Astrocyte (in vitro differentiated cells and primary cell): Measurements from ENCODE around the gene C19orf12. TPM values are rescaled to one million over a fixed set of nuclear protein-coding genes. Genes with fewer than 3 reads are reported as not detected.
"Not testable (repeated sequence)": the region's sequence is repeated elsewhere in the genome, so short reads cannot be mapped to it uniquely, and the experiment has no call there.

Experiments used
- DNase-seq: peaks from one replicate; pipeline ENCODE4 v3.0.0-alpha.2; 2010; ENCODE audit warnings: low read depth
- FAIRE-seq: peaks from 2 replicates; lab custom pipeline; 2011; peaks lifted over from hg19 to GRCh38; lab: Jason Lieb, UNC
- H2AFZ ChIP-seq: 2 replicates; pipeline ENCODE4 v1.6.0; 2012; ENCODE audit warnings: low read depth, low read length, inconsistent platforms
- H3K27ac ChIP-seq: 2 replicates; pipeline ENCODE4 v1.5.1; 2011; ENCODE audit warnings: low read depth, low read length, inconsistent platforms
- H3K27me3 ChIP-seq: 2 replicates; pipeline ENCODE4 v1.6.0; 2011; ENCODE audit warnings: low read length, inconsistent platforms; ENCODE audit not compliant: insufficient read depth
- H3K36me3 ChIP-seq: 2 replicates; pipeline ENCODE4 v1.5.1; 2011; ENCODE audit warnings: low read length, inconsistent platforms; ENCODE audit not compliant: insufficient read depth
- H3K4me1 ChIP-seq: 2 replicates; pipeline ENCODE4 v1.5.1; 2011; ENCODE audit warnings: low read length, inconsistent platforms; ENCODE audit not compliant: insufficient read depth
- H3K4me2 ChIP-seq: 2 replicates; pipeline ENCODE4 v1.6.0; 2012; ENCODE audit warnings: low read length, inconsistent platforms
- H3K4me3 ChIP-seq: 2 replicates; pipeline ENCODE4 v1.5.1; 2011; ENCODE audit warnings: low read depth, mild to moderate bottlenecking, low read length, inconsistent platforms; ENCODE audit not compliant: insufficient read depth
- H3K79me2 ChIP-seq: 2 replicates; pipeline ENCODE4 v1.6.0; 2012; ENCODE audit warnings: mild to moderate bottlenecking, low read length, inconsistent platforms; ENCODE audit not compliant: insufficient read depth
- H3K9ac ChIP-seq: 2 replicates; pipeline ENCODE4 v1.6.0; 2012; ENCODE audit warnings: mild to moderate bottlenecking, low read length, inconsistent platforms
- H3K9me3 ChIP-seq: 2 replicates; pipeline ENCODE4 v1.5.1; 2012; ENCODE audit warnings: low read depth, mild to moderate bottlenecking, low read length, inconsistent platforms; ENCODE audit not compliant: insufficient read depth
- H4K20me1 ChIP-seq: 2 replicates; pipeline ENCODE4 v1.6.0; 2012; ENCODE audit warnings: low read length, inconsistent platforms; ENCODE audit not compliant: insufficient read depth
- H3K27ac Mint-ChIP-seq: one replicate; pipeline ENCODE4 v1.8.0; 2021; ENCODE audit warnings: mild to moderate bottlenecking, mixed read lengths; ENCODE audit not compliant: unreplicated experiment
- H3K27me3 Mint-ChIP-seq: one replicate; pipeline ENCODE4 v1.8.0; 2021; ENCODE audit warnings: low read depth, mixed read lengths; ENCODE audit not compliant: unreplicated experiment
- H3K36me3 Mint-ChIP-seq: one replicate; pipeline ENCODE4 v1.8.0; 2021; ENCODE audit warnings: low read depth, mixed read lengths; ENCODE audit not compliant: unreplicated experiment
- H3K4me1 Mint-ChIP-seq: one replicate; pipeline ENCODE4 v1.8.0; 2021; ENCODE audit warnings: low read depth, mixed read lengths; ENCODE audit not compliant: unreplicated experiment
- H3K4me3 Mint-ChIP-seq: one replicate; pipeline ENCODE4 v1.8.0; 2021; ENCODE audit warnings: mild to moderate bottlenecking, moderate library complexity, mixed read lengths; ENCODE audit not compliant: unreplicated experiment
- H3K9me3 Mint-ChIP-seq: one replicate; pipeline ENCODE4 v1.8.0; 2021; ENCODE audit warnings: mild to moderate bottlenecking, mixed read lengths; ENCODE audit not compliant: unreplicated experiment
- CTCF ChIP-seq: IDR thresholded peaks from 2 replicates; pipeline ENCODE4 v1.5.1; 2011; ENCODE audit warnings: low read depth, mild to moderate bottlenecking, inconsistent platforms, low read length, moderate library complexity; ENCODE audit not compliant: insufficient read depth
- EZH2 ChIP-seq: IDR thresholded peaks from 2 replicates; pipeline ENCODE4 v1.6.1; 2012; ENCODE audit warnings: mild to moderate bottlenecking, low read length, inconsistent platforms; ENCODE audit not compliant: insufficient read depth
- total RNA-seq: library from RNA; stranded (reverse); gene quantifications from 2 replicates; pipeline ENCODE4 v1.2.1, GENCODE V29; 2021

The C19orf12 gene
- total RNA-seq, 1 donor from 2014 or later: 38.7 TPM

GRCh38 chr19:29672319-29672932 is 42.6 kb downstream of the C19orf12 start:
- Histone ChIP-seq H4K20me1 (peaks cover 38% of the 10 kb centered on the region), H3K4me3 (no peak overlapping the region), H3K4me1 (peaks cover 6% of the 10 kb centered on the region), H2AFZ (no peak overlapping the region), H3K9me3 (no peaks in the 10 kb centered on the region), H3K9ac (no peak overlapping the region), H3K79me2 (peaks cover 13% of the 10 kb centered on the region), H3K27ac (no peak overlapping the region), H3K27me3 (no peaks in the 10 kb centered on the region), H3K4me2 (no peak overlapping the region), H3K36me3 (no peaks in the 10 kb centered on the region)
- Mint-ChIP-seq H3K27me3 (no peaks in the 10 kb centered on the region), H3K27ac (peak overlapping the region; percentile 43), H3K4me3 (no peak overlapping the region), H3K4me1 (peaks cover 17% of the 10 kb centered on the region), H3K36me3 (peaks cover 10% of the 10 kb centered on the region), H3K9me3 (no peaks in the 10 kb centered on the region)
- no peak for TF ChIP-seq EZH2
- no peak for TF ChIP-seq CTCF
- DNase-seq: no peak
- no peak for FAIRE-seq

- Mint-ChIP-seq H3K4me1 (peaks cover 23% of the 10 kb centered on the region), H3K27ac (no peak overlapping the region), H3K4me3 (no peak overlapping the region), H3K36me3 (peaks cover 13% of the 10 kb centered on the region), H3K9me3 (no peaks in the 10 kb centered on the region), H3K27me3 (no peaks in the 10 kb centered on the region)
- no peak overlapping the region for H3K27ac ChIP-seq
- H3K79me2 ChIP-seq: peaks cover 13% of the 10 kb centered on the region
- H3K9me3 ChIP-seq: no peaks in the 10 kb centered on the region
- no peak for FAIRE-seq
- H2AFZ ChIP-seq: no peak overlapping the region
- H4K20me1 ChIP-seq: peaks cover 43% of the 10 kb centered on the region
- H3K4me3 ChIP-seq: no peak overlapping the region
- H3K36me3 ChIP-seq: no peaks in the 10 kb centered on the region
- peak overlapping the region; percentile 1 for H3K4me2 ChIP-seq
- H3K4me1 ChIP-seq: peaks cover 13% of the 10 kb centered on the region
- no peak overlapping the region for H3K9ac ChIP-seq
- DNase-seq: peak; percentile 53
- TF ChIP-seq CTCF (no peak), EZH2 (no peak)
- no peaks in the 10 kb centered on the region for H3K27me3 ChIP-seq
These were observed 43.5 kb downstream of the C19orf12 start for GRCh38 chr19:29671393-29672160.

GRCh38 chr19:29671026-29671392 is 44.1 kb downstream of the C19orf12 start:
- FAIRE-seq, H3K36me3 ChIP-seq, H3K4me3 Mint-ChIP-seq, H3K27me3 ChIP-seq, H3K9me3 ChIP-seq, H2AFZ ChIP-seq, H3K27ac ChIP-seq, H3K9ac ChIP-seq, H3K4me3 ChIP-seq, H3K27ac Mint-ChIP-seq, H3K9me3 Mint-ChIP-seq, DNase-seq, H3K27me3 Mint-ChIP-seq, H3K4me2 ChIP-seq: not testable (repeated sequence)
- Histone ChIP-seq H3K79me2 (peaks cover 13% of the 10 kb centered on the region), H4K20me1 (peaks cover 43% of the 10 kb centered on the region), H3K4me1 (peaks cover 18% of the 10 kb centered on the region)
- Mint-ChIP-seq H3K36me3 (peaks cover 15% of the 10 kb centered on the region), H3K4me1 (peaks cover 23% of the 10 kb centered on the region)
